ENCODE results near the gene KDSR.
"Not testable (repeated sequence)": the region's sequence is repeated elsewhere in the genome, so short reads cannot be mapped to it uniquely, and the experiment has no call there.

- not testable (repeated sequence) for TF ChIP-seq CTCF (IDR thresholded peaks at IDR 0.05); ZFX (IDR thresholded peaks at IDR 0.05; ENCODE audit: borderline replicate concordance)
These were observed 3.6 kb downstream of the KDSR start for GRCh38 chr18:63363420-63363819.

All from 22Rv1 (cell line).